LNCAP (cell line): Measurements from ENCODE around the gene POMGNT2.

Source experiments
- TF ChIP-seq, protein P1 (sequence below): fragments of 450-650 bp; IDR thresholded peaks from 2 replicates; pipeline ENCODE4 v1.5.1; 2017; ENCODE audit warnings: mild to moderate bottlenecking

The POMGNT2 gene

DNA sequence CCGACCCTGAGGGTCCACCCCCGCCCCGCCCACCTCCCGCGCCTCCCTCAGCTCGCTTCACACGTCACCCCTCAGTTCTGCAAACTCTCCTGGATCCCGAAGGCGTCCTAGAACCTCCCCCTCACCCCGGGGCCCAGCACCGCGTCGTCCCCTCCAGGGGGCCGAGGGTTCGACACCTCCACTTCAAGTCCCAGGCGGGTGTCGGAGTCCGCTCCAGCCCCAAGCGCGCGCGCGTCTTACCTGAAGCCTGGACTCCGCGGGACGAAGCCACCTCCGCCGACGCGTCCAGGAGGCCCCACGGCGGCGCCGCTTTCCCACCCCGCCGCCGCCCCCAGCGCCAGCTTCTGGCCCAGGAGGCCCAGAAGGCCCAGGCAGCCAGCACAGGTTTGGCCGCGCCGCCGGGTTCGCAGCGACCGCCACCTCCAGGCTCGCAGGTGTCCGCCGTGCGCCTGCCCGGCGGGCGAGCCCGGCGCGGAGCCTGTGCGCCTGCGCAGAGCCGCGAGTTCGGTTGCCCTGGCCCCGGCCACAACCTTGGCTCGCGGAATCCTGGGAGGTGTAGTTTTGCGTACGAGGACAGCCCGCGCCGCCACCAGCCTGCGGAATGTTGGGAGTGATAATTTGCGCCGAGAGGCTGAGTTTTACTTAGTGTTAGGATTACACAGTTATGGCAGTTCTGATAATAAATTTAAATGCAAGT is at the start of gene POMGNT2:
POMGNT2 (minus strand) TSS at position 484 of the 697 bp plus-strand sequence. CDS start 24,648 bp downstream, outside the sequence.
- TF ChIP-seq, protein P1, sequence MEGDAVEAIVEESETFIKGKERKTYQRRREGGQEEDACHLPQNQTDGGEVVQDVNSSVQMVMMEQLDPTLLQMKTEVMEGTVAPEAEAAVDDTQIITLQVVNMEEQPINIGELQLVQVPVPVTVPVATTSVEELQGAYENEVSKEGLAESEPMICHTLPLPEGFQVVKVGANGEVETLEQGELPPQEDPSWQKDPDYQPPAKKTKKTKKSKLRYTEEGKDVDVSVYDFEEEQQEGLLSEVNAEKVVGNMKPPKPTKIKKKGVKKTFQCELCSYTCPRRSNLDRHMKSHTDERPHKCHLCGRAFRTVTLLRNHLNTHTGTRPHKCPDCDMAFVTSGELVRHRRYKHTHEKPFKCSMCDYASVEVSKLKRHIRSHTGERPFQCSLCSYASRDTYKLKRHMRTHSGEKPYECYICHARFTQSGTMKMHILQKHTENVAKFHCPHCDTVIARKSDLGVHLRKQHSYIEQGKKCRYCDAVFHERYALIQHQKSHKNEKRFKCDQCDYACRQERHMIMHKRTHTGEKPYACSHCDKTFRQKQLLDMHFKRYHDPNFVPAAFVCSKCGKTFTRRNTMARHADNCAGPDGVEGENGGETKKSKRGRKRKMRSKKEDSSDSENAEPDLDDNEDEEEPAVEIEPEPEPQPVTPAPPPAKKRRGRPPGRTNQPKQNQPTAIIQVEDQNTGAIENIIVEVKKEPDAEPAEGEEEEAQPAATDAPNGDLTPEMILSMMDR: no peak

DNA sequence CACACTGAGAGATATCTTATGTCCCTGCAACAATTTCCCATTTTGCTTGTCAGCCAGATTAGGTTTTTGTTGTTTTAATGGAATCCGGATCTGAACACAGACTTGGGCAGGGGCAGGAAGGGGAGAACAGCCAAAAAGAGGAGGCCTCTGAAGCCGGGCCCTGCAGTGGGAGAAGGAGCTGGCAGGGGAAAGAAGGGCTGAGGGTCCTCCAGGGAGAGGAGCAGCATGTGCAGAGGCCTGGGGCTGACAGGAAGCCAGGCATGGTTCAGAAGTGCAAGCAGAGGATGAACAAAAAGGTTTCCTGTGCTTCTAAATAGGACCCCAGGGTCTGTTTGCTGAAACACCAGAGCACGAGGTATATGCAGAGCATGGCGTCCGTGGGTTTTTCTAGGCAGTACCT is 49.1 kb upstream of the POMGNT2 start:
- TF ChIP-seq, protein P1: no peak

DNA sequence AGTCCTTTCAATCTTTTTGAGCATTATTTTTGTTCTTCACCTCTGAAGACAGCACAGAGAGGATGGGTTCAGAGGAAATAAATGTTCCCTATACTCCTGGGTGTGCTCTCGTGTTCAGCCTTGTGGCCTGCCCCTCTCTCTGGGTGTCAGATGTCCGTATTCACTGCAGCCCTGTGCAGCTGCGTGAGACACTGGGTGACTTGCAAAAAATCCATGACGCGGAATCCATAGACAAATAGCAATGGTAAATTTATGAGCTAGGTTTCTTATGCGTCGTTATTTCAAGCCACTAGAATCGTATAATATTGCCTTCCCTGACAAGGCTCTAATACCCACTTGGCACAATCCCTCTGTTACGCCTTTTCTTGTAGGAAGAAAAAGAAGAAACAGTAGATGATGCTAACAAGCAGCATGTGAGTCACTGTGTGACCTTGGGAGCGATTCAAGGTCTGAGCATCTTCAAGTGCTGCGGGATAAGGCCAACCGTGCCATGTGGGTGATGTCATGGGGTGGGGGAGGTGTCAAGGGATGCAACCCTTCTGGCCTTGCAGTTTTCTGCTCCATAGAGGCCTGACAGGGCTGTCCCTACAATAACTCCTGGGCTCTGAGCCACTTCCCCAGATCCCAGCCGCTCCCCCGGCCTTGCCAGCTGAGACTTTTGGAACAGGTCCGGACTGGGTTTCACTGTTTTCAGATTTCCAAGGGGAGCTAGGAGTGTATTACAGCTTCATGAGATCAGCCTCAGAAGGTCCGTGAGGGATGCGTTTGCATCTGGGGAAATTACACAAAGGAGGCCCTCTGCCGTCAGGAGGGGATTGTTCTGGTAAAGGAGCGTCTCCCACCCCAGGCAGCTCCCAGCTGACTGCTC is 47.6 kb upstream of the POMGNT2 start:
- TF ChIP-seq, protein P1: no peak

DNA sequence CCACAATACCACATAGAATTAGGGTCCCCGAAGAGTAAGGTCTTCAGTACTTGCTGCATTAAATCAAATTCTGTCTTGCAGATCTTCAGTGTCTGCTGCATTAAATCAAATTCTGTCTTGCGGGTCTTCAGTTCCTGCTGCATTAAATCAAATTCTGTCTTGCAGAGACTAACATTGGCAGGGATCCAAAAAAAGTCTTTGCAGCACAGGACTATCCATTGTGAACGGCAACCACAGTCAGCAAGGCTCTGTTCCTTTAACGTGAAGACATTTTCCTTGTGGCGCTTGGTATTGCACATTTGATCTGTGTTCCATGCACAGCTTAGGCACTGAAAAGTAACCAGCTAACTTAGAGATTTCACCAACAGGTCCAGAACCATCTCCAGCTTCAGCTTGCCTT is 46.8 kb upstream of the POMGNT2 start:
- TF ChIP-seq, protein P1: no peak

DNA sequence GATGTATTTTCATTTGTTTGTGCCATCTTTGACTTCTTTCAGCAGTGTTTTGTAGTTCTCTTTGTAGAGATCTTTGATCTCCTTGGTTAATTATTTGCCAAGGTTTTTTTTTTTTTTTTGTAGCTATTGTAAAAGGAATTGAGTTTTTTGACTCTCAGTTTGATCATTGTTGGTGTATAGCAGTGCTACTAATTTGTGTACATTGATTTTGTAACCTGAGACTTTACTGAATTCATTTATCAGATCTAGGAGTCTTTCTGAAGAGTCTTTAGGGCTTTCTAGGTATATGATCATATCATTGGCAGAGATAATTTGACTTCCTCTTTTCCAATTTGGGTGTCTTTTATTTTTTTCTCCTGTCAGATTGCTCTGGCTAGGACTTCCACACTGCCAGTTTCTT is 42.2 kb upstream of the POMGNT2 start:
- TF ChIP-seq, protein P1: no peak

DNA sequence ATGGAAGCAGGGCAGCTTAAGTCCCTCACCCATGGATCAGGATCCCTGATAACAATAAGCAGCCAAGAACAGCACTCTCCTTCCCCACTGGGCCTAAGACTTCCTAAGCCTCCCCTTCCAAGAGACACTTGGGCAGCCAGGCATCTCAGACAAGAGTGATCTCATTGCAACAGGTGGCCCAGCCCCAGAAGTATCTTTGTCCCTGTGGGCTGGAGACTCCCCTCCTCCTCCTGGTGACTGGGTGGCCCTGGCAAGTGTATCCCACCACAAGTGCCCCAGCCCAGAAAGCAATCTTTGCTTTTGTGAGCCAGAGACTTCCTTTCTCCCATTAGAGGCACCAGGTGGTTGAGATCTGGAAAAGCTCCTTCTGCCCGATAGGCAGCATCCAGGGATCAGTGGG is 40.7 kb upstream of the POMGNT2 start:
- TF ChIP-seq, protein P1: no peak

DNA sequence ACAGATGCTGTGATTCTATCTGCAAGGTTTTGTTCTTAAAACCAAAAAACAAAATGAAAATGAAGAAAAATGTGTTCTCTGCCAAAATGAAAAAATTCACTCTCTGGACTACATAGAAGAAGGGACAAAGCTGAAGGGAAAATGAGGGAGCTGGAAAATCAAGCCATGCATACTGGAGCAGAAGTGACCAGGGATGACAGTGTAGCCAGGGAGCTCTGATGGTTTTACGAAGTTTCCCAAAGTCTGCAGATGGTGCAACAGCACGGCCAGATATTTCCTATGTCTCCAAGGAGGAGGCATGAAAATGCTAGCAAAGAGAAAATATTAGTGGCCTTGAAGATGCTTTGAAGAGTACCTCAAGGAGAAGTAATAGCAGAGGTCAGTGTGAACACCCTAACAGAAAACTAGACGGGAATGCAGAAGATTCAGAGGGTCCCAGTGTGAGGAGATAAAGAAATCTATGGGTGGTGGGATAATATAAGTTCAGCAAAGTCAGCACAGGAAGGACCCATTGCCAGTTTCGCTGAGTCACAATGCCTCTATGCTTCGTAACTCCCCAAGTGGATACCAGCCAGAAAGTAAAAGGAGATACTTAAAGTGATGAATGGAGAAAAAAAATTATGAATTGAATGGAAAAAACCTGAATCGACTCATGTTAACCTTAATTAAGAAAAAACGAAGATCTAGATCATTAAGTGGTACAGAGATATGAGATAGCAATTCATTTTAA is 39.0 kb upstream of the POMGNT2 start:
- TF ChIP-seq, protein P1: no peak
